HEK293 (cell line): ENCODE measurements around the gene NOS1AP.

ENCODE experiments used
- BCL11B ChIP-seq: fragments of 450-650 bp; formaldehyde crosslinking; IDR thresholded peaks from 2 replicates; pipeline ENCODE4 v1.5.1; 2016; ENCODE audit warnings: low read depth, missing biosample characterization, missing genetic modification characterization
- KLF10 ChIP-seq: fragments of 450-650 bp; IDR thresholded peaks from 2 replicates; pipeline ENCODE4 v1.5.1; 2018; ENCODE audit warnings: missing biosample characterization, mild to moderate bottlenecking, missing genetic modification characterization
- MZF1 ChIP-seq: fragments of 450-650 bp; formaldehyde crosslinking; IDR thresholded peaks from 2 replicates; pipeline ENCODE4 v1.5.1; 2017; ENCODE audit warnings: missing biosample characterization, missing genetic modification characterization, borderline replicate concordance
- PRDM2 ChIP-seq: fragments of 450-650 bp; formaldehyde crosslinking; IDR thresholded peaks from 2 replicates; pipeline ENCODE4 v1.5.1; 2016; ENCODE audit warnings: missing biosample characterization, missing genetic modification characterization, borderline replicate concordance
- RBAK ChIP-seq: fragments of 450-650 bp; formaldehyde crosslinking; IDR thresholded peaks from 2 replicates; pipeline ENCODE4 v1.5.1; 2016; ENCODE audit warnings: missing biosample characterization, missing genetic modification characterization
- SCRT2 ChIP-seq: fragments of 450-650 bp; formaldehyde crosslinking; IDR thresholded peaks from 2 replicates; pipeline ENCODE4 v1.5.1; 2016; ENCODE audit warnings: missing biosample characterization, missing genetic modification characterization
- TCF7L2 ChIP-seq: IDR thresholded peaks from 2 replicates; pipeline ENCODE4 v1.6.1; 2011; ENCODE audit warnings: low read depth, mild to moderate bottlenecking, inconsistent platforms, low read length, moderate library complexity, borderline replicate concordance
- TSHZ1 ChIP-seq: fragments of 450-650 bp; formaldehyde crosslinking; IDR thresholded peaks from 2 replicates; pipeline ENCODE4 v1.5.1; 2016; ENCODE audit warnings: missing biosample characterization, missing genetic modification characterization, borderline replicate concordance
- WT1 ChIP-seq: fragments of 450-650 bp; formaldehyde crosslinking; IDR thresholded peaks from 2 replicates; pipeline ENCODE4 v1.5.1; 2016; ENCODE audit warnings: missing biosample characterization, missing genetic modification characterization
- ZBTB20 ChIP-seq: fragments of 450-650 bp; formaldehyde crosslinking; IDR thresholded peaks from 2 replicates; pipeline ENCODE4 v1.5.1; 2016; ENCODE audit warnings: missing biosample characterization, missing genetic modification characterization
- ZBTB21 ChIP-seq: fragments of 450-650 bp; formaldehyde crosslinking; IDR thresholded peaks from 2 replicates; pipeline ENCODE4 v1.5.1; 2017; ENCODE audit warnings: missing biosample characterization, missing genetic modification characterization
- ZBTB8A ChIP-seq: fragments of 450-650 bp; formaldehyde crosslinking; IDR thresholded peaks from 2 replicates; pipeline ENCODE4 v1.5.1; 2016; ENCODE audit warnings: missing biosample characterization, missing genetic modification characterization
- ZFP41 ChIP-seq: fragments of 450-650 bp; formaldehyde crosslinking; IDR thresholded peaks from 2 replicates; pipeline ENCODE4 v1.5.1; 2016; ENCODE audit warnings: missing biosample characterization, missing genetic modification characterization, borderline replicate concordance
- ZNF10 ChIP-seq: fragments of 450-650 bp; formaldehyde crosslinking; IDR thresholded peaks from 2 replicates; pipeline ENCODE4 v1.5.1; 2017; ENCODE audit warnings: missing biosample characterization, missing genetic modification characterization
- ZNF311 ChIP-seq: fragments of 450-650 bp; formaldehyde crosslinking; IDR thresholded peaks from 2 replicates; pipeline ENCODE4 v1.5.1; 2017; ENCODE audit warnings: missing biosample characterization, missing genetic modification characterization, borderline replicate concordance
- ZNF362 ChIP-seq: fragments of 450-650 bp; formaldehyde crosslinking; IDR thresholded peaks from 2 replicates; pipeline ENCODE4 v1.5.1; 2016; ENCODE audit warnings: missing biosample characterization, missing genetic modification characterization
- ZNF404 ChIP-seq: fragments of 450-650 bp; formaldehyde crosslinking; IDR thresholded peaks from 2 replicates; pipeline ENCODE4 v1.5.1; 2017; ENCODE audit warnings: missing biosample characterization, missing genetic modification characterization
- ZNF555 ChIP-seq: fragments of 450-650 bp; formaldehyde crosslinking; conservative IDR thresholded peaks from 2 replicates; pipeline ENCODE4 v1.5.1; 2017; ENCODE audit warnings: missing biosample characterization, mild to moderate bottlenecking, missing genetic modification characterization, inconsistent platforms
- ZNF596 ChIP-seq: fragments of 450-650 bp; IDR thresholded peaks from 2 replicates; pipeline ENCODE4 v1.5.0; 2018; ENCODE audit warnings: missing biosample characterization, mild to moderate bottlenecking, missing genetic modification characterization, moderate library complexity
- ZNF677 ChIP-seq: fragments of 450-650 bp; IDR thresholded peaks from 2 replicates; pipeline ENCODE4 v1.5.0; 2018; ENCODE audit warnings: missing biosample characterization, mild to moderate bottlenecking, missing genetic modification characterization, moderate library complexity
- ZSCAN23 ChIP-seq: fragments of 450-650 bp; formaldehyde crosslinking; IDR thresholded peaks from 2 replicates; pipeline ENCODE4 v1.5.1; 2016; ENCODE audit warnings: missing biosample characterization, missing genetic modification characterization
- TF ChIP-seq, protein P1 (sequence below): fragments of 450-650 bp; formaldehyde crosslinking; IDR thresholded peaks from 2 replicates; pipeline ENCODE4 v1.5.1; 2017; ENCODE audit warnings: missing biosample characterization, missing genetic modification characterization
- TF ChIP-seq, protein P2 (sequence below): IDR thresholded peaks from 2 replicates; pipeline ENCODE4 v1.6.1; 2011; ENCODE audit warnings: mild to moderate bottlenecking, low read depth, low read length, borderline replicate concordance

NOS1AP gene

DNA sequence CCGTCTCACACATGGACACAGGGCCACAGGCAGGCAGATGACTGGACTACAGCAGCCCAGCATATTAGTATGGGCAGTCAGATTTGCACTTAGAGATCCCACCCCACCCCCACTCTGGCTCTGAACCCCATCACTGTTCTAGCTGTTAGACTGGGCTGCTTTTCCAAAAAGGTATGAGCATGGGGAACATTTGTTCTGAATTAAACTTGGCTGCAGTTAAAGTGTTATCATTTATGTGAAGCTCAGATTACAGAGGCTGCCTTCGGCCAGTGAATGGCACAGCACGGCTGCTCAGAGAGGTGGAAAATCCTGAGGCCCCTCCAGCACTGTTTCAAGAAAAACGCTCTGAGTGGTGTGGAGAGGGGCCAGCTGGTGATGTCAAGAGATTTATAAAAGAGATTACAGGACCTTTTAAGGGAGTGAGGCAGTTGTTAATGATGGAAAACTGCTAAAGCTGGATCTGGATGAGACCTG lies 6.9 kb upstream of the NOS1AP start (continued):
- no peak for TF ChIP-seq ZBTB21 (tag by site-specific recombination)
- TF ChIP-seq, protein P1, sequence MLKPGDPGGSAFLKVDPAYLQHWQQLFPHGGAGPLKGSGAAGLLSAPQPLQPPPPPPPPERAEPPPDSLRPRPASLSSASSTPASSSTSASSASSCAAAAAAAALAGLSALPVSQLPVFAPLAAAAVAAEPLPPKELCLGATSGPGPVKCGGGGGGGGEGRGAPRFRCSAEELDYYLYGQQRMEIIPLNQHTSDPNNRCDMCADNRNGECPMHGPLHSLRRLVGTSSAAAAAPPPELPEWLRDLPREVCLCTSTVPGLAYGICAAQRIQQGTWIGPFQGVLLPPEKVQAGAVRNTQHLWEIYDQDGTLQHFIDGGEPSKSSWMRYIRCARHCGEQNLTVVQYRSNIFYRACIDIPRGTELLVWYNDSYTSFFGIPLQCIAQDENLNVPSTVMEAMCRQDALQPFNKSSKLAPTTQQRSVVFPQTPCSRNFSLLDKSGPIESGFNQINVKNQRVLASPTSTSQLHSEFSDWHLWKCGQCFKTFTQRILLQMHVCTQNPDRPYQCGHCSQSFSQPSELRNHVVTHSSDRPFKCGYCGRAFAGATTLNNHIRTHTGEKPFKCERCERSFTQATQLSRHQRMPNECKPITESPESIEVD (tag by site-specific recombination): peak; percentile 100
- no peak for TF ChIP-seq ZNF362 (tag by site-specific recombination)
- no peak for TF ChIP-seq BCL11B (tag by site-specific recombination)
- no peak for TF ChIP-seq ZNF404 (tag by site-specific recombination)
- peak; percentile 57 for TF ChIP-seq KLF10 (tag by site-specific recombination)
- TF ChIP-seq ZNF311 (tag by site-specific recombination): no peak
- no peak for TF ChIP-seq ZBTB20 (tag by site-specific recombination)
- TF ChIP-seq ZSCAN23 (tag by site-specific recombination): no peak
- peak; percentile 57 for TF ChIP-seq WT1 (tag by site-specific recombination)
- TF ChIP-seq ZNF10 (tag by site-specific recombination): 0 out of 2 replicates have a peak, but pooled peaks have one; percentile 12
- no peak for TF ChIP-seq ZNF555 (tag by site-specific recombination)
- TF ChIP-seq TSHZ1 (tag by site-specific recombination): no peak; the same call in 1 of the 2 replicates
- no peak for TF ChIP-seq RBAK (tag by site-specific recombination)
- no peak for TF ChIP-seq PRDM2 (tag by site-specific recombination)
- no peak for TF ChIP-seq SCRT2 (tag by site-specific recombination)
- no peak for TF ChIP-seq ZFP41 (tag by site-specific recombination)
- peak; percentile 78; the same call in 1 of the 2 replicates for TF ChIP-seq MZF1 (tag by site-specific recombination)
- TF ChIP-seq ZBTB8A: peak; percentile 24; the same call in 1 of the 2 replicates
- TF ChIP-seq ZNF677 (tag by site-specific recombination): no peak
- TF ChIP-seq, protein P2, sequence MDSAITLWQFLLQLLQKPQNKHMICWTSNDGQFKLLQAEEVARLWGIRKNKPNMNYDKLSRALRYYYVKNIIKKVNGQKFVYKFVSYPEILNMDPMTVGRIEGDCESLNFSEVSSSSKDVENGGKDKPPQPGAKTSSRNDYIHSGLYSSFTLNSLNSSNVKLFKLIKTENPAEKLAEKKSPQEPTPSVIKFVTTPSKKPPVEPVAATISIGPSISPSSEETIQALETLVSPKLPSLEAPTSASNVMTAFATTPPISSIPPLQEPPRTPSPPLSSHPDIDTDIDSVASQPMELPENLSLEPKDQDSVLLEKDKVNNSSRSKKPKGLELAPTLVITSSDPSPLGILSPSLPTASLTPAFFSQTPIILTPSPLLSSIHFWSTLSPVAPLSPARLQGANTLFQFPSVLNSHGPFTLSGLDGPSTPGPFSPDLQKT: no peak
- TF ChIP-seq TCF7L2: 0 out of 2 replicates have a peak, but pooled peaks have one; percentile 41
- no peak; the same call in 1 of the 2 replicates for TF ChIP-seq ZNF596 (tag by site-specific recombination)
